Measurements from ENCODE around the gene CD300A. TPM values are rescaled to one million over a fixed set of nuclear protein-coding genes. Genes with fewer than 3 reads are reported as not detected.

Gene CD300A
- total and polyA plus RNA-seq, 11 donors, result 0.64 to 23.2 (median 1.6) TPM

- H3K9me3 ChIP-seq, result no peaks in the 10 kb centered on the region
- ATAC-seq (no peak), DNase-seq (peak in 2 of 5 donors; percentile 23 to 30)
- peaks cover 0 to 5% (median 0%) of the 10 kb centered on the region in 9 donors for H3K27me3 ChIP-seq
- no peak for TF ChIP-seq CTCF (IDR thresholded peaks at IDR 0.05)
- intact Hi-C loops (cut with DNase I), result loop anchor here in 1 of 10 donors (10.0 kb wide), 1 partner anchor 234 kb away; the partner anchor contains the start of gene TTYH2
- H3K27ac ChIP-seq, result peak overlapping the region in 10 of 12 donors; percentile 27 to 99 (median 76)
- H3K36me3 ChIP-seq, result peaks cover 0 to 16% (median 0%) of the 10 kb centered on the region in 9 donors
- H3K4me3 ChIP-seq, result no peak overlapping the region
- peaks cover 3 to 83% (median 56%) of the 10 kb centered on the region in 12 donors for H3K4me1 ChIP-seq
- WGBS, 4 donors, result 79 to 90% (median 85%) methylated on average over 8 of the region's 8 CpGs
Measured at GRCh38 chr17:74448756-74449155, 17.7 kb upstream of the CD300A start.

- peaks cover 3 to 81% (median 54%) of the 10 kb centered on the region in 12 donors for H3K4me1 ChIP-seq
- H3K27ac ChIP-seq, result peak overlapping the region in 11 of 12 donors; percentile 43 to 99 (median 66)
- H3K36me3 ChIP-seq, result peaks cover 0 to 16% (median 0%) of the 10 kb centered on the region in 9 donors
- no peak for TF ChIP-seq POLR2A (IDR thresholded peaks at IDR 0.05)
- no peak for TF ChIP-seq CTCF (IDR thresholded peaks at IDR 0.05)
- H3K27me3 ChIP-seq, result peaks cover 0 to 5% (median 0%) of the 10 kb centered on the region in 9 donors
- DNase-seq (peak in 1 of 5 donors; percentile 27), ATAC-seq (no peak)
- intact Hi-C loops (cut with DNase I), result loop anchor here in 1 of 10 donors (10.0 kb wide), 1 partner anchor 235 kb away; the partner anchor contains the start of gene TTYH2
- WGBS, 4 donors, result 75 to 81% (median 78%) methylated on average over 11 of the region's 11 CpGs
- no peaks in the 10 kb centered on the region for H3K9me3 ChIP-seq
- H3K4me3 ChIP-seq, result no peak overlapping the region
Measured at GRCh38 chr17:74449306-74449705, 17.1 kb upstream of the CD300A start.

GRCh38 chr17:74449773-74450172, 16.7 kb upstream of the CD300A start:
- 80 to 93% (median 88%) methylated on average over 1 to 5 of the region's 5 CpGs for WGBS, 4 donors
- ATAC-seq, result no peak
- H3K4me1 ChIP-seq, result peaks cover 7 to 81% (median 54%) of the 10 kb centered on the region in 12 donors
- peaks cover 0 to 16% (median 0%) of the 10 kb centered on the region in 9 donors for H3K36me3 ChIP-seq
- H3K4me3 ChIP-seq, result no peak overlapping the region
- peak in 1 of 5 donors; percentile 67 for DNase-seq
- peaks cover 0 to 5% (median 0%) of the 10 kb centered on the region in 9 donors for H3K27me3 ChIP-seq
- no peaks in the 10 kb centered on the region for H3K9me3 ChIP-seq
- TF ChIP-seq CTCF (IDR thresholded peaks at IDR 0.05) (no peak), POLR2A (IDR thresholded peaks at IDR 0.05) (no peak)
- intact Hi-C loops (cut with DNase I), result loop anchor here in 7 of 10 donors (5.0 to 10.0 kb wide), 5 partner anchors 145 to 245 kb away; partner anchors contain the start of genes TTYH2 (in 5 of the 7) and RPL38 (in 2 of the 7)
- peak overlapping the region in 11 of 12 donors; percentile 33 to 99 (median 66) for H3K27ac ChIP-seq

GRCh38 chr17:74450231-74450630, 16.2 kb upstream of the CD300A start:
- Histone ChIP-seq H3K4me1 (peaks cover 8 to 81% (median 53%) of the 10 kb centered on the region in 12 donors), H3K36me3 (peaks cover 0 to 16% (median 0%) of the 10 kb centered on the region in 9 donors), H3K4me3 (no peak overlapping the region), H3K9me3 (no peaks in the 10 kb centered on the region), H3K27me3 (peaks cover 0 to 5% (median 0%) of the 10 kb centered on the region in 9 donors), H3K27ac (peak overlapping the region in 10 of 12 donors; percentile 33 to 99 (median 69))
- intact Hi-C loops (cut with DNase I), result loop anchor here in 6 of 10 donors (5.0 to 10.0 kb wide), 5 partner anchors 145 to 245 kb away; partner anchors contain the start of genes TTYH2 (in 4 of the 6) and RPL38 (in 2 of the 6)
- DNase-seq (peak in 1 of 5 donors; percentile 25), ATAC-seq (no peak)
- 94 to 100% (median 98%) methylated on average over 3 of the region's 3 CpGs for WGBS, 4 donors
- TF ChIP-seq CTCF (IDR thresholded peaks at IDR 0.05) (no peak), POLR2A (IDR thresholded peaks at IDR 0.05) (no peak)
